Activated naive CD4-positive, alpha-beta T cell treated with anti-CD3 and anti-CD28 coated beads for 36 hours (primary cell): ENCODE results near the gene AMER3. TPM values are rescaled to one million over a fixed set of nuclear protein-coding genes. Genes with fewer than 3 reads are reported as not detected.

Experiments
- CTCF ChIA-PET: fragments of 350-600 bp; sonication (Branson Sonifier 250); formaldehyde crosslinking; loops from one replicate; lab custom pipeline; 2021; ENCODE audit warnings: antibody characterized with exemption; lab: Charles Lee
- DNase-seq: peaks from one replicate; pipeline ENCODE4 v3.0.0-alpha.2; 2020
- H3K27ac Mint-ChIP-seq: one replicate; pipeline ENCODE4 v1.8.0; 2021; ENCODE audit warnings: mild to moderate bottlenecking, mixed read lengths
- H3K27me3 Mint-ChIP-seq: one replicate; pipeline ENCODE4 v1.8.0; 2021; ENCODE audit warnings: low read depth, mixed read lengths
- H3K36me3 Mint-ChIP-seq: one replicate; pipeline ENCODE4 v1.8.0; 2021; ENCODE audit warnings: low read depth, mixed read lengths
- H3K4me1 Mint-ChIP-seq: one replicate; pipeline ENCODE4 v1.8.0; 2021; ENCODE audit warnings: low read depth, mixed read lengths
- H3K4me3 Mint-ChIP-seq: one replicate; pipeline ENCODE4 v1.8.0; 2021; ENCODE audit warnings: mild to moderate bottlenecking, moderate library complexity, mixed read lengths
- H3K9me3 Mint-ChIP-seq: one replicate; pipeline ENCODE4 v1.8.0; 2021; ENCODE audit warnings: mixed read lengths
- intact Hi-C: fragments of 100-400 bp; cut with micrococcal nuclease; formaldehyde crosslinking; loops from one replicate; pipeline ENCODE4 v1.15.1; 2023
- total RNA-seq, 2 experiments: library from RNA; stranded (reverse); gene quantifications; one replicate each; pipeline ENCODE4 v1.2.3, GENCODE V29; 2021

Gene AMER3
- total RNA-seq, 2 experiments from 2014 or later, result not detected

DNA sequence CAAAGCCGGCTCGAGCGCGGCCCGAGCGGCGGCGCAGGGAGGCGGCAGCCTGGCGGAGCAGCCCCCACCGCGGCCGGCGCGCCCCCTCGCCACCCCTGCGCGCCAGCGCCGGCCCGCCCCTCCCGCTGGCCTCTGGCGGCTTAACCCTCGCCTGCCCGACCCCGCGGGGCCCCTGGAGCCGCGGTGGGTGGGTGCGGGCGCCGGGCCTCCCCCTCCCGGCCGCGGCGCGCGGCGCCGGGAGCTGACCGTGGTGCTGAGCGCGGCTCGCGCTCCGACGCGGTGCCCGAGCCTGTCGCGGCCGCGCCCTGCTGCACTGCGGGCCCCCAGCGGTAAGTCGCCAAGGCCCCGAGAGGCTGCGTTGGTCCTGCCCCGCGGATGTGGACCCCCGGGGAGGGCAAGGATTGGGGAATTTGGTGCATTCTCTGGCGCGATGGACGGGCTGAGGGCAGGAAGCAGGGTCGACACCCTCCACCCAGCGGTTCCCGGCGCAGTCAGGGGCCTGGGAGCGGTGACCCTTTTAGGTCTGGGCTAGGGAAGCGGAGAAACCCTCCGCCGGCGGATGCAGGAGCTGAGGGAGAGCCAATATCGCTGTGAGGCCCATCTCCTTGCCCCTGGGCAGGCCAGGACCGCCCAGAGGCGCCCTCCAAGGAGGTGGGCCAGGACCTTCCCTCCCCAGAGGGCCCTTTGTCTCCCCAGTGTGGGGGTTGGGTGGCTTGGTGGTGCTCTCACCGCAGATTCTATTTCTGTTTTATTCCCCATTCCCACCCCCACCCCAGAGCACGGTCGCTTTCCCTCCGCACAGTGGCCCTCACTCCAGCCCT lies 923 bp downstream of the AMER3 start:
- CTCF ChIA-PET, result no interaction called here
- intact Hi-C loops, result no loop called here
- Mint-ChIP-seq H3K9me3 (no peaks in the 10 kb centered on the region), H3K4me1 (peaks cover 3% of the 10 kb centered on the region), H3K27ac (no peak overlapping the region), H3K4me3 (no peak overlapping the region), H3K36me3 (no peaks in the 10 kb centered on the region), H3K27me3 (peaks cover 48% of the 10 kb centered on the region)
- DNase-seq, result peak; percentile 12

DNA sequence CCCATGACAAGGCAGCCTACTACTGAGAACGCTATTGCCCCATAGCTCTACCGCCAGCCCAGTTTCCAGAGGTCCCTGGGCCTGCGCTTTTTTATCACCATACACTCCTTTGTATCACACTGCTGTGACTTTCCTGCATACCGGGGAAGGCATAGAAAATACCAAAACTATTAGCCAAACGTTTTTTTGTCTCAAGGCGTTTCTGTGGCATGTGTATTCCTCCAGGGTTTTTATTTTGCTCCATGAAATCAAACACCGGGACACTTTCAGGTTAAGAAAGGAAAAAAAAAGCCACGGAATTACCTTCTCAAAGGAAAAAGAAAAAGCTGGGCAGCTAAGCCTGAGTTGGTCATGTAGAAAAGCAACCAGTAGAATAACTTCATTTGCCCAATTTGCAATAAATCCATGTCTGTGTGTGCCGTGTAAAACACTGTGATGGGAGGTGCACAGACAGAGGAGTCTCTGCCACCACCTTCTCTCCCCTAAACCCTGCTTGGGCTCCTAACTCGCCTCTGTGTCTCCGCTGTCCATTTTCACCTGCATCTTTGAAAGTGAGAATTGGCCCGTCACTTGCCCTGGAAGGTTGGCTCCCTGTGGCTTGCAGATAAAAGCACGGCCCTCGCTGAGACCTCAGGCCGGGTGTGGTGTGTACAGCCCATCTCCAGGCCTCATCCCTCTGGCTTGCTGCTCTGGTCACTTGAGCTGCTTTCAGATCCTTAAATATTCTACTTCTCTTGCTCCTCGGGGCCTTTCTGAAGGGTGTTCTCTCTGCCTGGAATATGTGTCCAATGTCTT lies 1.7 kb downstream of the AMER3 start:
- Mint-ChIP-seq H3K36me3 (no peaks in the 10 kb centered on the region), H3K4me3 (no peak overlapping the region), H3K27ac (no peak overlapping the region), H3K9me3 (no peaks in the 10 kb centered on the region), H3K27me3 (peaks cover 47% of the 10 kb centered on the region), H3K4me1 (peaks cover 3% of the 10 kb centered on the region)
- intact Hi-C loops, result no loop called here
- DNase-seq, result no peak
- CTCF ChIA-PET, result no interaction called here

DNA sequence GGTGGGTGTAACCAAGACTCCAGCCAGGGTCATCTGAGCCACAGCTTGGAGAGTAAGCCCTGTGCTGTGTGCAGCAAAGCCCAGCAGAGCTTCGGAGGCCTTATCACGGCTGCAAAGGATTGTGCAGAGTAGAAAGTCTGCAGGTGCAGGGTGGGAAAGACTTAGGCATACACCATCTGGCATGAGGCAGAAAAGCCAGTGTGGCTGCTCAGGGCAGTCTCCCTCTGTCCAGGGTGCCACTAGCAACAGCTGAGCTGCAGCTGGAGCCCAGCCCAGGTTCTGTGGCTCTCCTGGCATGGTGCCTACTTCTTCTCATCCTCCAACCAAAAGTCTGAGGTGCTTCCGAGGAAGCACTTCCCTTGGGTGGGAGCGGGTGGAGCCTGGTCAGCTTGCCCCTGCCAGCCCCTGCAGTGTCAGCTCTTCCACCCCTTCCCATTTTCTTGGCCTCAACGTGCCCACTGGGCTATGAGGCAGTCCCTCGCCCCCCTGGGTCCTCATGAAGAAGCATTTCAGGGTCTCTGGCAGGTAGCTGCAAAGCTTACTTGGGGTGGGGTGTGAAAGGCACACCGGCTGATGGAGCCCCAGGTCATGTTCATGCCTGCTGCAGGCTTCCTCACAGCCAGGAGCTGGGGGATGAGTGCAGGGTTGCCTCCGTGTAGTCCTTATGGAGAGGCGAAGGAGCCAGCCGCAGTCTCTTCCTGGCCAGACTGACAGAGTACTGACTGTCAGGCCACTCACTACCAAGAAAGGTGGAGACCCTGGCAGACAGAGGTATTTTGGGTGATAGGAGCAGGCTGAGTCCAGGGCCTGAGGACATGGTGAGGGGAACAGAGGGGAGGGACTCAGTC lies 4.8 kb downstream of the AMER3 start:
- Mint-ChIP-seq H3K36me3 (no peaks in the 10 kb centered on the region), H3K27me3 (peaks cover 32% of the 10 kb centered on the region), H3K9me3 (no peaks in the 10 kb centered on the region), H3K4me3 (no peak overlapping the region), H3K4me1 (peaks cover 3% of the 10 kb centered on the region), H3K27ac (no peak overlapping the region)
- no peak for DNase-seq
- intact Hi-C loops, result no loop called here
- CTCF ChIA-PET, result no interaction called here

DNA sequence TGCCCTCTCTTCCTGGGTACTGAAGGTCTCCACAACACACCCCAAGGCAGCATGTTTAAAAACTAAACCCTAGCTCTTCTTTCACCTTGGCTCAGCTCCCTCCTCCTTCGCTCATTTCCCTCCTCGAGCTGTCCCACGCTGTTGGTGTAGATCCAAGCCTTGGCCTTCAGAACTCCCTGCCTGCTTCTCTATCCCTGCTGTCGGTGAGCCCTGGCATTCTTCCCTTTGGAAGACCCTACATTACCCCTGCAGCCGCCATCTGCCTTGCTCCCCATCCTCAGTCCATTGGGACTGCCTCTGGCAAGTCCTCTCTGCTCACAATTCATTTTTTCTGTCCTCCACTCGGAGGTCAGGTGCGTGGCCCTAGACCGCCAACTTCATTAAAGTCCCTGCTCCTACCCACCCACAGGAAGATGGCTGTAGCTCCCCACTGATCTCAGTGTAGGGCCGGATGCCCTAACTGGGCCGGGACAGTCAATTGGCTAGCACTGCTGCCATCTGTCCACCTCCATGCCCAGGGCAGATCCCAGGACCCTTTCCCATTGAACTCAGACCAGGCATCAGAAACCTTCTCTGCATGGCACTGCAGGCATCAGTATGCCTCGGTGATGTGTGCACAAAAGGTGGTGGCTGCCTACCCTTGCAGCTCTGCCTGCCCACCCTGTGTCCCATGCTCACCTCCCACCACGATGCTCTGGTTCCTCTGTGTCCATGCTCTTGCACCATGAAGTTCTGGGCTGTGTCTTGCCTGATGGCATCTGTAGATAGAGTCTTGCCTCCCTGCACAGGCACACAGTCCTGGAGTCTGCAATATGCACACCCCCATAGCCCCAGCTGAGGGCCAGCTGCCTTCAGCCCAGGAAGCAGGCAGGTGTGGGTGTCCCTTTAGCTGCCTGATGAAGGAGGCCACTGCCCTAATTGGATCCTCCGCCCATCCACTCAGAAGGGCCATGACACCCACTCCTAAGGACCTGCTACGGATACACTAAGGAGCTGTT lies 5.7 kb downstream of the AMER3 start:
- CTCF ChIA-PET, result no interaction called here
- peaks cover 30% of the 10 kb centered on the region for H3K27me3 Mint-ChIP-seq
- peaks cover 3% of the 10 kb centered on the region for H3K4me1 Mint-ChIP-seq
- H3K4me3 Mint-ChIP-seq, result no peak overlapping the region
- DNase-seq, result no peak
- no peaks in the 10 kb centered on the region for H3K9me3 Mint-ChIP-seq
- no peaks in the 10 kb centered on the region for H3K36me3 Mint-ChIP-seq
- no peak overlapping the region for H3K27ac Mint-ChIP-seq
- intact Hi-C loops, result no loop called here

DNA sequence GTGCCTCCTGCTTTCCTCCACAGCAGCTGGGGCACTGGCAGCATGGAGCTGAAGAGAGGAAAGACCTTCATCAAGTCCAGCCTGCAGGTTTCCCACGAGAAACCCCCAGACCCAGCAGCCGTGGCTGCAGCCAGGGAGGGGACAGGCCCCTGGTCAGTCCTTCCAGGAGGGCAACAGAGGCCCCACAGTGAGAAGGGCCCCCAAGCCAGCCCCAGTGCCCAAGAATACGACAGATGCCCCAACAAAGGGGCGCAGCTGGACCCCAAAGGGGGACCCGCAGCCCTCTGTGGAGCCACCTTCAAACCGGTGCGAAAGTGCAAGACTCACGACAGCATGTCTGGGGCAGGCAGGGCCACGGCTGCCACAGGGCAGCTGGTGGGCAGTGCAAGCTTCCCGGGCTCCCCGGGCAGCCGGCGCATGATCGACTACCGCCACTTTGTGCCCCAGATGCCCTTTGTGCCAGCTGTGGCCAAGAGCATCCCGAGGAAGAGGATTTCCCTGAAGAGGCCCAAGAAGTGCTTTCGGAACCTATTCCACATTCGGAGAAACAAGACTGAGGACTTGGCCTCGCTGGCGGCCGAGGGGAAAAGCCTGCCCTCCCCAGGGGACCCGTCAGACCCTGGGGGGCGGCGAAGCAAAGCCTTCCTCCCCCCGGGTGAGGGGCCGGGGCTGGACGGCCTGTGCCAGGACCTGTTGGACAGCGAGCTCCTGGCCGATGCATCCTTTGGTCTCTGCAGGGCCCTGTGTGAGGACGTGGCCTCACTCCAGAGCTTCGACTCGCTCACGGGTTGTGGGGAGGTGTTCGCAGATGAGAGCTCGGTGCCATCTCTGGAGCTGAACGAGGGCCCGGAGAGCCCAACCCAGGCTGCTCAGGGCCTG lies 6.9 kb downstream of the AMER3 start:
- no peaks in the 10 kb centered on the region for H3K36me3 Mint-ChIP-seq
- DNase-seq, result no peak
- no peak overlapping the region for H3K4me3 Mint-ChIP-seq
- no peaks in the 10 kb centered on the region for H3K4me1 Mint-ChIP-seq
- CTCF ChIA-PET, result no interaction called here
- intact Hi-C loops, result no loop called here
- H3K27me3 Mint-ChIP-seq, result peaks cover 21% of the 10 kb centered on the region
- H3K27ac Mint-ChIP-seq, result no peak overlapping the region
- H3K9me3 Mint-ChIP-seq, result no peaks in the 10 kb centered on the region

DNA sequence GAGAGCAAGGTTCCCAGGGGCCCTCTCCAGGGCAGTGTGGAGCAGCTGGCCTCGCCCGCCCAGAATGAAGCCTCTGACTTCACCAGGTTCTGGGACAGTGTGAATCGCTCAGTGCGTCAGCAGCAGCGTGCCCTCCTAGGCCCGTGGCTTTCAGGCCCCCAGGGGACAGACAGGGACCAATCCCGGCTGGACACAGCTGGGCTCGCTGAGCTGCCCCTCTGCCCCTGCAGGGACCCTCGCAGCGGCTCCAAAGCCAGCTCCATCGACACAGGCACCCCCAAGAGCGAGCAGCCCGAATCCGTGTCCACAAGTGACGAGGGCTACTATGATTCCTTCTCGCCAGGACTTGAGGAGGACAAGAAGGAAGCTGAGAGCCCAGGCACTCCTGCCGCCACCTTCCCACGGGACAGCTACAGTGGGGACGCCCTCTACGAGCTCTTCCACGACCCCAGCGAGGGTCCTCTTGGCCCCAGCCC lies 7.6 kb downstream of the AMER3 start:
- CTCF ChIA-PET, result no interaction called here
- no peaks in the 10 kb centered on the region for H3K4me1 Mint-ChIP-seq
- intact Hi-C loops, result no loop called here

DNA sequence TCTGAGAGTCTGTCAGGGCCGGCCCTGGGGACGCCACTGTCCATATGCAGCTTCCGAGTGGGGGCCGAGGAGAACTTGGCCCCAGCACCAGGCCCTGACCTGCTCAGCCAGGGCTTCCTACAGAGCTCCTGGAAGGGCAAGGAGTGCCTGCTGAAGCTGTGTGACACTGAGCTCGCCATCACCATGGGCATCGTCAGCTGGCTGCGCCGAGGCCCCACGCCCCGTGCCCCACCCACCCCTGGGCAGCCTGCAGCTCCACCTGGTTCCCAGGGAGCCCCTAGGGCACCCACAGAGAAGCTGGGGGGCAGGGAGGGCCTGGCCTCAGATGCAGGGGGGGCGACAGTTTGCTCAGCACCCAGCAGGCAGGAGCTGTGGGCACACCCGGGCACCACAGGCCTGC lies 8.1 kb downstream of the AMER3 start:
- CTCF ChIA-PET, result no interaction called here
- Mint-ChIP-seq H3K36me3 (no peaks in the 10 kb centered on the region), H3K27ac (no peak overlapping the region), H3K9me3 (no peaks in the 10 kb centered on the region), H3K4me1 (no peaks in the 10 kb centered on the region), H3K4me3 (no peak overlapping the region), H3K27me3 (peaks cover 15% of the 10 kb centered on the region)
- no peak for DNase-seq
- intact Hi-C loops, result no loop called here

More for the DNA sequence above, 7.6 kb downstream of the AMER3 start:
- Mint-ChIP-seq H3K9me3 (no peaks in the 10 kb centered on the region), H3K27ac (no peak overlapping the region), H3K4me3 (no peak overlapping the region), H3K36me3 (no peaks in the 10 kb centered on the region), H3K27me3 (peaks cover 17% of the 10 kb centered on the region)
- DNase-seq, result no peak

DNA sequence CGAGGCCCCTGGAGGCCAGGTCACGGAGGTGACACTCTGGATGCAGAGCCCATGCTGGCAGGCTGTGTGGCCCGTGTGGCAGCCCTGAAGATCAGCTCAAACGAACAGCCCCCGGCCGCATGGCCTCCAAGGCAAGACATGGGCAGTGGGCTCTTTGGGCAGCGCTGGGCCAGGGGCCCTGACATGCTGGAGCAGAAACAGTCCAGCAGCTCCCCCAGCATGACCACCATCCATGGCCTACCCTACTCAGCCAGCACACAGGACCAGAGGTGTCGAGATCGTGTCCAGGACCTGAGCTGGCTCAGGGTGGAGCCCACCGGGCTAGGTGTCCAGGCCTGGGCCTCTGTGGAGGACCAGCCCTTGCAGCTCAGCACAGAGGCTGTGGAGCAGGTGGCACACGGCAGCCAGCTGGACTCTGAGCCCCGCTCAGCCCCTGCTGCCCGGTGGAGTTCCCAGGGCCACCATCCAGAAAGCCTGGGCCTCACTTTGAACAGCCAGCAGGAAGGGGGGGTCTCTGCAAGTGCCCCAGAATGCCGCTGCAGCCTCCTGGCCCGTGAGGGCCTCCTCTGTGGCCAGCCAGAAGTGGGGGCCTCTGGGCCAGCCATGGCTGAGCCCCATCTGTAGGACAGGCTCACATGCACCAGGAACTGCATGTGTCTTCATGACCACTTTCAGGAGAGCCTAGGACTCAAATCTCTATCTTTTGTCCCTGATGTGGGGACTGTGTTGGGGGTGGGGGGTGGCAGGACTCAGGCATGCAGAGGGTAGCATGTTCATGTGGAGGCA lies 8.9 kb downstream of the AMER3 start:
- Mint-ChIP-seq H3K27me3 (peaks cover 17% of the 10 kb centered on the region), H3K4me3 (no peak overlapping the region), H3K9me3 (no peaks in the 10 kb centered on the region), H3K4me1 (no peaks in the 10 kb centered on the region), H3K27ac (no peak overlapping the region), H3K36me3 (no peaks in the 10 kb centered on the region)
- DNase-seq, result no peak
- CTCF ChIA-PET, result no interaction called here
- intact Hi-C loops, result no loop called here

DNA sequence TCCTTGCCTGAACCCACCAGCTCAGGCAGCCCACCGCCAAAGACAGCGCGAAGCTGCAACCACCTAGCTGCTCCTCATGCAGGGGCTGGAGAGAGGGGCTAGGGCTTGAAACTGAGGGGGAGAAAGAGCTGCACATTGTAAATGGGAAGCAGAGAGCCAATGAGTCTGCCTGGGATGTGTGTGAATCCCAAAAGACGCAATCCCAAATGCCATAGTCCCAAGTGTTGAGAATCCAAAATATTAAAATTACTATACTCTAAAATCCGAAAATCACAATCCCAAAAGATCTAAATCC lies 9.4 kb downstream of the AMER3 start:
- intact Hi-C loops, result no loop called here
- CTCF ChIA-PET, result no interaction called here
- Mint-ChIP-seq H3K27ac (no peak overlapping the region), H3K36me3 (no peaks in the 10 kb centered on the region), H3K4me3 (no peak overlapping the region), H3K27me3 (peaks cover 17% of the 10 kb centered on the region), H3K9me3 (no peaks in the 10 kb centered on the region), H3K4me1 (no peaks in the 10 kb centered on the region)
- no peak for DNase-seq

DNA sequence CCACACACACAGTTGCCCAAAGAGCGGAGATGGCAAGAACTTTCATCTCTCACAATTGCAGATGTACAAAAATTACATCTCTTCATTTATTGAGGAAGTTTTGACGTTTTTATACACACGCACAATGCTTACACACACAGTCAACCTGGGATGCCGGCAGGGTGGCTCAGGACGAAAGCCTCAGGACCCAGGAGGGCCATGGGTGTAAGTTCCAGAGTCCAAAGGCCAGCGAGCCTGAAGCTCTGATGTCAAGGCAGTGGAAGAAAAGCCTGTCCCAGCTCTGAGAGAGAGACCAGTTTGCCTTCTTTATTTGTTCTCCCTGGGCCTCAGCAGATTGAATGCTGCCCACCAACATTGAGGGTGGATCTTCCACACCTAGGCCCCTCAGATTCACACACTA lies 10.1 kb downstream of the AMER3 start:
- Mint-ChIP-seq H3K4me3 (no peak overlapping the region), H3K4me1 (no peaks in the 10 kb centered on the region), H3K36me3 (no peaks in the 10 kb centered on the region), H3K27ac (no peak overlapping the region), H3K27me3 (peaks cover 17% of the 10 kb centered on the region), H3K9me3 (no peaks in the 10 kb centered on the region)
- CTCF ChIA-PET, result no interaction called here
- intact Hi-C loops, result no loop called here
- no peak for DNase-seq
